ENCODE results near the gene GNMT. TPM values are rescaled to one million over a fixed set of nuclear protein-coding genes. Genes with fewer than 3 reads are reported as not detected.

The GNMT gene
- polyA plus RNA-seq, 1 donor from 2014 or later: 0.97 TPM

- H3K4me2 ChIP-seq (ENCODE audit: low read length): no peak overlapping the region
- no peak overlapping the region for H3K9ac ChIP-seq (ENCODE audit: low read length)
- H3K79me2 ChIP-seq (replicated peaks; ENCODE audit: insufficient read depth, low read length): peaks cover 12% of the 10 kb centered on the region
- no peak overlapping the region for H3K27ac ChIP-seq (ENCODE audit: low read length)
- no peaks in the 10 kb centered on the region for H3K9me2 ChIP-seq (ENCODE audit: insufficient read depth, low read length)
- H3K36me3 ChIP-seq (ENCODE audit: insufficient read depth, low read length): no peaks in the 10 kb centered on the region
- no peaks in the 10 kb centered on the region for H3K9me3 ChIP-seq (ENCODE audit: low read length)
- H3K4me3 ChIP-seq (ENCODE audit: low read length): no peak overlapping the region
- no peak for TF ChIP-seq EZH2 (IDR thresholded peaks at IDR 0.05; ENCODE audit: borderline replicate concordance, insufficient read depth, low read length, poor library complexity, severe bottlenecking)
- TF ChIP-seq SMC3 (conservative IDR thresholded peaks at IDR 0.05; ENCODE audit: poor library complexity): no peak
- TF ChIP-seq, protein P1, sequence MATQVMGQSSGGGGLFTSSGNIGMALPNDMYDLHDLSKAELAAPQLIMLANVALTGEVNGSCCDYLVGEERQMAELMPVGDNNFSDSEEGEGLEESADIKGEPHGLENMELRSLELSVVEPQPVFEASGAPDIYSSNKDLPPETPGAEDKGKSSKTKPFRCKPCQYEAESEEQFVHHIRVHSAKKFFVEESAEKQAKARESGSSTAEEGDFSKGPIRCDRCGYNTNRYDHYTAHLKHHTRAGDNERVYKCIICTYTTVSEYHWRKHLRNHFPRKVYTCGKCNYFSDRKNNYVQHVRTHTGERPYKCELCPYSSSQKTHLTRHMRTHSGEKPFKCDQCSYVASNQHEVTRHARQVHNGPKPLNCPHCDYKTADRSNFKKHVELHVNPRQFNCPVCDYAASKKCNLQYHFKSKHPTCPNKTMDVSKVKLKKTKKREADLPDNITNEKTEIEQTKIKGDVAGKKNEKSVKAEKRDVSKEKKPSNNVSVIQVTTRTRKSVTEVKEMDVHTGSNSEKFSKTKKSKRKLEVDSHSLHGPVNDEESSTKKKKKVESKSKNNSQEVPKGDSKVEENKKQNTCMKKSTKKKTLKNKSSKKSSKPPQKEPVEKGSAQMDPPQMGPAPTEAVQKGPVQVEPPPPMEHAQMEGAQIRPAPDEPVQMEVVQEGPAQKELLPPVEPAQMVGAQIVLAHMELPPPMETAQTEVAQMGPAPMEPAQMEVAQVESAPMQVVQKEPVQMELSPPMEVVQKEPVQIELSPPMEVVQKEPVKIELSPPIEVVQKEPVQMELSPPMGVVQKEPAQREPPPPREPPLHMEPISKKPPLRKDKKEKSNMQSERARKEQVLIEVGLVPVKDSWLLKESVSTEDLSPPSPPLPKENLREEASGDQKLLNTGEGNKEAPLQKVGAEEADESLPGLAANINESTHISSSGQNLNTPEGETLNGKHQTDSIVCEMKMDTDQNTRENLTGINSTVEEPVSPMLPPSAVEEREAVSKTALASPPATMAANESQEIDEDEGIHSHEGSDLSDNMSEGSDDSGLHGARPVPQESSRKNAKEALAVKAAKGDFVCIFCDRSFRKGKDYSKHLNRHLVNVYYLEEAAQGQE (IDR thresholded peaks at IDR 0.05; ENCODE audit: borderline replicate concordance): no peak
- TF ChIP-seq RAD21 (conservative IDR thresholded peaks at IDR 0.05): no peak
- no peak for TF ChIP-seq TAF1 (IDR thresholded peaks at IDR 0.05; ENCODE audit: low read depth)
- no peak for TF ChIP-seq MXI1 (conservative IDR thresholded peaks at IDR 0.05; ENCODE audit: poor library complexity, severe bottlenecking)
- TF ChIP-seq CTCF (IDR thresholded peaks at IDR 0.05; ENCODE audit: poor library complexity, severe bottlenecking): no peak
- TF ChIP-seq EP300 (conservative IDR thresholded peaks at IDR 0.05; ENCODE audit: poor library complexity, severe bottlenecking): no peak
- TF ChIP-seq POLR2AphosphoS5 (IDR thresholded peaks at IDR 0.05): no peak
- no peaks in the 10 kb centered on the region for H3K27me3 ChIP-seq (ENCODE audit: insufficient read depth, low read depth, low read length)
- no peak overlapping the region for H2AFZ ChIP-seq (ENCODE audit: low read depth, low read length)
- no peaks in the 10 kb centered on the region for H4K20me1 ChIP-seq (ENCODE audit: insufficient read depth)
- H3F3A ChIP-seq (ENCODE audit: insufficient read depth, low read length, poor library complexity, severe bottlenecking): peaks cover 4% of the 10 kb centered on the region
These were observed 28.0 kb downstream of the GNMT start for GRCh38 chr6:42988486-42989020.

GRCh38 chr6:42989923-42990322 lies 29.4 kb downstream of the GNMT start:
- peaks cover 12% of the 10 kb centered on the region for H3K79me2 ChIP-seq (replicated peaks; ENCODE audit: insufficient read depth, low read length)
- no peaks in the 10 kb centered on the region for H3K9me3 ChIP-seq (ENCODE audit: low read length)
- TF ChIP-seq EP300 (conservative IDR thresholded peaks at IDR 0.05; ENCODE audit: poor library complexity, severe bottlenecking) (no peak), CTCF (IDR thresholded peaks at IDR 0.05; ENCODE audit: poor library complexity, severe bottlenecking) (no peak), EZH2 (IDR thresholded peaks at IDR 0.05; ENCODE audit: borderline replicate concordance, insufficient read depth, low read length, poor library complexity, severe bottlenecking) (no peak), RAD21 (conservative IDR thresholded peaks at IDR 0.05) (no peak), MXI1 (conservative IDR thresholded peaks at IDR 0.05; ENCODE audit: poor library complexity, severe bottlenecking) (no peak), POLR2AphosphoS5 (IDR thresholded peaks at IDR 0.05) (no peak), TAF1 (IDR thresholded peaks at IDR 0.05; ENCODE audit: low read depth) (no peak)
- TF ChIP-seq, protein P1 (IDR thresholded peaks at IDR 0.05; ENCODE audit: borderline replicate concordance): no peak
- H3K36me3 ChIP-seq (ENCODE audit: insufficient read depth, low read length): no peaks in the 10 kb centered on the region
- H3F3A ChIP-seq (ENCODE audit: insufficient read depth, low read length, poor library complexity, severe bottlenecking): no peaks in the 10 kb centered on the region
- H4K20me1 ChIP-seq (ENCODE audit: insufficient read depth): no peaks in the 10 kb centered on the region
- H3K4me2 ChIP-seq (ENCODE audit: low read length): no peak overlapping the region
- no peaks in the 10 kb centered on the region for H3K27me3 ChIP-seq (ENCODE audit: insufficient read depth, low read depth, low read length)
- no peak overlapping the region for H3K4me3 ChIP-seq (ENCODE audit: low read length)
- H3K9ac ChIP-seq (ENCODE audit: low read length): no peak overlapping the region
- H3K9me2 ChIP-seq (ENCODE audit: insufficient read depth, low read length): no peaks in the 10 kb centered on the region
- H3K27ac ChIP-seq (ENCODE audit: low read length): no peak overlapping the region
- H2AFZ ChIP-seq (ENCODE audit: low read depth, low read length): no peak overlapping the region

Measured in neural cell (in vitro differentiated cells).